ENCODE results near the gene LPAR3. TPM values are rescaled to one million over a fixed set of nuclear protein-coding genes. Genes with fewer than 3 reads are reported as not detected.

The LPAR3 gene
- 5.7 TPM for total RNA-seq
- long read RNA-seq, partial matches to known transcripts = 0 of 7 reads
- long read RNA-seq, other reads (novel, unspliced or antisense) = 2 of 7 reads

- H3K27me3 ChIP-seq (ENCODE audit: low read depth) = peaks cover 29% of the 10 kb centered on the region
- no peak within 1 kb of the TSS for H3K27ac ChIP-seq
- no peaks in the 10 kb centered on the region for H3K9me3 ChIP-seq
- H3K4me1 ChIP-seq = peaks cover 6% of the 10 kb centered on the region
- peak; percentile 55 for DNase-seq
- H3K4me3 ChIP-seq = peak within 1 kb of the TSS; percentile 43
- ATAC-seq = peak; percentile 39 to 55
- intact Hi-C loops (cut with DNase I) = no loop called here
- H3K36me3 ChIP-seq = no peaks in the 10 kb centered on the region
- no peak for TF ChIP-seq CTCF (IDR thresholded peaks at IDR 0.05)
These were observed at the start of gene LPAR3 for GRCh38 chr1:84892705-84893618. LPAR3 (minus strand) TSS chr1:84893206; CDS start chr1:84866120, 27,086 bp downstream.

- Histone ChIP-seq H3K36me3 (no peaks in the 10 kb centered on the region), H3K27ac (no peak overlapping the region), H3K9me3 (no peaks in the 10 kb centered on the region), H3K27me3 (ENCODE audit: low read depth) (no peaks in the 10 kb centered on the region), H3K4me3 (no peak overlapping the region), H3K4me1 (peaks cover 4% of the 10 kb centered on the region)
- TF ChIP-seq CTCF (IDR thresholded peaks at IDR 0.05) = no peak
- DNase-seq = no peak
- ATAC-seq = no peak
- intact Hi-C loops (cut with DNase I) = loop anchor here (10.0 kb wide), 1 partner anchor 313 kb away; the partner anchor contains the start of gene C1orf52
These were observed 48.8 kb upstream of the LPAR3 start for GRCh38 chr1:84941843-84942242.

GRCh38 chr1:84940481-84940880 lies 47.5 kb upstream of the LPAR3 start:
- H3K27ac ChIP-seq = no peak overlapping the region
- no peaks in the 10 kb centered on the region for H3K9me3 ChIP-seq
- intact Hi-C loops (cut with DNase I) = loop anchor here (10.0 kb wide), 1 partner anchor 314 kb away; the partner anchor contains the start of gene C1orf52
- H3K36me3 ChIP-seq = no peaks in the 10 kb centered on the region
- peaks cover 2% of the 10 kb centered on the region for H3K4me1 ChIP-seq
- no peak overlapping the region for H3K4me3 ChIP-seq
- no peaks in the 10 kb centered on the region for H3K27me3 ChIP-seq (ENCODE audit: low read depth)
- ATAC-seq (no peak), DNase-seq (no peak)
- TF ChIP-seq CTCF (IDR thresholded peaks at IDR 0.05) = no peak

- no peak overlapping the region for H3K27ac ChIP-seq
- DNase-seq (no peak), ATAC-seq (no peak)
- no peaks in the 10 kb centered on the region for H3K36me3 ChIP-seq
- no peak for TF ChIP-seq CTCF (IDR thresholded peaks at IDR 0.05)
- intact Hi-C loops (cut with DNase I) = loop anchor here (10.0 kb wide), 1 partner anchor 315 kb away; the partner anchor contains the start of gene C1orf52
- no peaks in the 10 kb centered on the region for H3K4me1 ChIP-seq
- H3K9me3 ChIP-seq = no peaks in the 10 kb centered on the region
- no peaks in the 10 kb centered on the region for H3K27me3 ChIP-seq (ENCODE audit: low read depth)
- no peak overlapping the region for H3K4me3 ChIP-seq
These were observed 46.8 kb upstream of the LPAR3 start for GRCh38 chr1:84939761-84940160.

GRCh38 chr1:84939151-84939550 lies 46.1 kb upstream of the LPAR3 start:
- H3K9me3 ChIP-seq = no peaks in the 10 kb centered on the region
- H3K27me3 ChIP-seq (ENCODE audit: low read depth) = no peaks in the 10 kb centered on the region
- H3K4me1 ChIP-seq = no peaks in the 10 kb centered on the region
- intact Hi-C loops (cut with DNase I) = no loop called here
- ATAC-seq (no peak), DNase-seq (no peak)
- H3K36me3 ChIP-seq = no peaks in the 10 kb centered on the region
- no peak overlapping the region for H3K27ac ChIP-seq
- no peak for TF ChIP-seq CTCF (IDR thresholded peaks at IDR 0.05)
- no peak overlapping the region for H3K4me3 ChIP-seq

All from lower lobe of right lung (tissue), 2 donors.